GM06990 (cell line): Measurements from ENCODE around the gene TPST1.

Experiments
- DNase-seq: peaks from one replicate; pipeline ENCODE4 v3.0.0-alpha.2; 2011; ENCODE audit not compliant: insufficient read length; ENCODE audit errors: extremely low read depth
- H3K27me3 ChIP-seq: replicated peaks from 2 replicates; pipeline ENCODE4 v1.6.0; 2011; ENCODE audit warnings: low read length; ENCODE audit not compliant: control insufficient read depth, insufficient read depth
- H3K36me3 ChIP-seq: 2 replicates; pipeline ENCODE4 v1.5.1; 2011; ENCODE audit warnings: low read length; ENCODE audit not compliant: control insufficient read depth, insufficient read depth
- H3K4me3 ChIP-seq: replicated peaks from 2 replicates; pipeline ENCODE4 v1.5.1; 2011; ENCODE audit warnings: low read depth, mild to moderate bottlenecking, control low read depth, low read length
- CTCF ChIP-seq: IDR thresholded peaks from 2 replicates; pipeline ENCODE4 v1.5.1; 2011; ENCODE audit warnings: low read length, control low read depth, mild to moderate bottlenecking, inconsistent platforms; ENCODE audit not compliant: insufficient read depth, poor library complexity, severe bottlenecking

Gene TPST1

GRCh38 chr7:66237906-66238772 is 33.0 kb downstream of the TPST1 start:
- no peak overlapping the region for H3K4me3 ChIP-seq

GRCh38 chr7:66238773-66239466 is 33.8 kb downstream of the TPST1 start:
- Histone ChIP-seq H3K4me3 (no peak overlapping the region), H3K27me3 (no peaks in the 10 kb centered on the region), H3K36me3 (no peaks in the 10 kb centered on the region)
- no peak for DNase-seq
- no peak for TF ChIP-seq CTCF

More at GRCh38 chr7:66237906-66238772, 33.0 kb downstream of the TPST1 start:
- DNase-seq: no peak
- TF ChIP-seq CTCF: no peak
- Histone ChIP-seq H3K36me3 (no peaks in the 10 kb centered on the region), H3K27me3 (no peaks in the 10 kb centered on the region)

- TF ChIP-seq CTCF: no peak
- DNase-seq: no peak
- Histone ChIP-seq H3K27me3 (no peaks in the 10 kb centered on the region), H3K4me3 (no peak overlapping the region), H3K36me3 (no peaks in the 10 kb centered on the region)
These were observed 34.3 kb downstream of the TPST1 start for GRCh38 chr7:66239467-66239856.

- no peaks in the 10 kb centered on the region for H3K36me3 ChIP-seq
- H3K4me3 ChIP-seq: no peak overlapping the region
- H3K27me3 ChIP-seq: no peaks in the 10 kb centered on the region
- no peak for DNase-seq
- TF ChIP-seq CTCF: no peak
These were observed 39.9 kb downstream of the TPST1 start for GRCh38 chr7:66245008-66245407.

- no peak overlapping the region for H3K4me3 ChIP-seq
- no peaks in the 10 kb centered on the region for H3K36me3 ChIP-seq
- H3K27me3 ChIP-seq: no peaks in the 10 kb centered on the region
- no peak for DNase-seq
- TF ChIP-seq CTCF: no peak
These were observed 41.5 kb downstream of the TPST1 start for GRCh38 chr7:66246554-66247171.
